Measurements from ENCODE around the gene NAP1L1.
"Not testable (repeated sequence)": the region's sequence is repeated elsewhere in the genome, so short reads cannot be mapped to it uniquely, and the experiment has no call there.

NAP1L1 gene

GRCh38 chr12:75997658-75998057, 86.8 kb downstream of the NAP1L1 start:
- in situ Hi-C loops (cut with MboI; ENCODE audit: low sequenced_read_pairs): no loop called here

- in situ Hi-C loops (cut with MboI; ENCODE audit: low sequenced_read_pairs): no loop called here
These were observed 87.5 kb downstream of the NAP1L1 start for GRCh38 chr12:75996861-75997447.

DNA sequence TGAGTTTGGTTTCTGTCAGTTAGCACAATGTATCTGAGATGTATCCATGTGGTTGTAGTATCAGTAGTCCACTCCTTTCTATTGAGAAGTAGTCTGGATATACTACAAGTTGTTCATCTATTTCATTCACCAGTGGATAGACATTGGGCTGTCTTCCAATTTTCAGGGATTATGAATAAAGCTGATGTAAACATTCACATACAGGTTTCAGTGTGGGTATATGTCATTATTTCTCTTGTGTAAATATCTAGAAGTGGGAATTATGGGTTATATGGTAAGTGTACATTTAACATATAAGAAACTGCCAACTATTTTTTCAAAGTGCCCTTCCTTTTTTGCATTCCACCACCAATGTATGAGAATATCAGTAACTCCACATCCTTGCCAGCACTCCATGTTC, 88.8 kb downstream of the NAP1L1 start:
- in situ Hi-C loops (cut with MboI; ENCODE audit: low sequenced_read_pairs): no loop called here

DNA sequence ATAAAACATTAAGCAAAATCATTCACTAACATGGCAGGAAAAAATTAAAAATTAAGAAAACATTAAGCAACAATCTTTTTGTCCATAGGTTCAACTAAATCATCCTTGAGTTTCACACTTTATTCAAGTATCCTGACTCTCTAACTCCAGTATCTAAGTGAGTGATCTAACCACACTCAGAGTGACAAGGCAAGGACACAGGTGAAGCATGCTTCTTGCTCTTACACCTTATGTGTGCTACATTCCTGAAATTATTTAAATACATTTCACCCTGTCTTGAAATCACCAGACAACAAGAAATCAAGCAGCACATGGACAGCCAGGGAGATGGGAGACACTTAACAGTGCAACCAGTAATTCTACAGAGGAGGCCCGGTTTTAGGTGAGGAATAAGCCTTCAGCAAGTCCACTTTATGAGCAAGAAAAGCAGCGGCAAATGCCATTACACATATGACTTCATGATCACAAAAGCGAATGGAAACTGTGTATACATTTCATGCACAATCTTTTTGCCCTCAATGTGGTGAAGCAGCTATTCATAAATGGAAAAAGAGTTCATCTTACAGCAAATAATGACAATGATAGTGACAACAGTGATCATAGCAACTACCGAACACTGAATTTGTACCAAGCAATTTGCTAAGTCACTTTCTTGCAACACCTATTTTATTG, 90.3 kb downstream of the NAP1L1 start:
- in situ Hi-C loops (cut with MboI; ENCODE audit: low sequenced_read_pairs): no loop called here

DNA sequence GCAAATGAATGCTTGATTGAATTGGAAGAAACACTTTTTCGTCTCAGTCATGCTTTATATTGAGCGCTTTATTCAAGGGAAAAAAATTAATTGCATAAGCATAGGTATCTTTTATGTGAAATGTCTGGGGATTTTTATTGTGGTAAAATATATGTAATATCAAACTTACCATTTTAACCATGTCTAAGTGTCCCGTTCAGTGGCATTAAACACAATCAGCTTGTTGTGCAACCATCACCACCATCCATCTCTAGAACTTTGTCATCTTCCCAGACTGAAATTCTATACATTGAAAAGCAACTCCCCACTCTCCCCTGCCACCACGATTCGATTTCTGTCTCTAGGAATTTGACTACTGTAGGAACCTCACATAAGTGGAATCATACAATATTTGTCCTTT, 92.7 kb downstream of the NAP1L1 start:
- in situ Hi-C loops (cut with MboI; ENCODE audit: low sequenced_read_pairs): no loop called here

GRCh38 chr12:75990189-75990912, 94.1 kb downstream of the NAP1L1 start:
- in situ Hi-C loops (cut with MboI; ENCODE audit: low sequenced_read_pairs): no loop called here

- in situ Hi-C loops (cut with MboI; ENCODE audit: low sequenced_read_pairs): not testable (repeated sequence)
These were observed 96.8 kb downstream of the NAP1L1 start for GRCh38 chr12:75987709-75988108.
